ENCODE data around the gene ACADM. TPM values are rescaled to one million over a fixed set of nuclear protein-coding genes. Genes with fewer than 3 reads are reported as not detected.

Gene ACADM
- total and polyA plus RNA-seq, 2 of the 13 experiments (the other 11 are each of a cell fraction or from before 2014, with no cell fraction given) = 43.7 to 92.2 TPM

GRCh38 chr1:75724472-75725022, at the start of gene ACADM (continued):
- TF ChIP-seq, protein P1, sequence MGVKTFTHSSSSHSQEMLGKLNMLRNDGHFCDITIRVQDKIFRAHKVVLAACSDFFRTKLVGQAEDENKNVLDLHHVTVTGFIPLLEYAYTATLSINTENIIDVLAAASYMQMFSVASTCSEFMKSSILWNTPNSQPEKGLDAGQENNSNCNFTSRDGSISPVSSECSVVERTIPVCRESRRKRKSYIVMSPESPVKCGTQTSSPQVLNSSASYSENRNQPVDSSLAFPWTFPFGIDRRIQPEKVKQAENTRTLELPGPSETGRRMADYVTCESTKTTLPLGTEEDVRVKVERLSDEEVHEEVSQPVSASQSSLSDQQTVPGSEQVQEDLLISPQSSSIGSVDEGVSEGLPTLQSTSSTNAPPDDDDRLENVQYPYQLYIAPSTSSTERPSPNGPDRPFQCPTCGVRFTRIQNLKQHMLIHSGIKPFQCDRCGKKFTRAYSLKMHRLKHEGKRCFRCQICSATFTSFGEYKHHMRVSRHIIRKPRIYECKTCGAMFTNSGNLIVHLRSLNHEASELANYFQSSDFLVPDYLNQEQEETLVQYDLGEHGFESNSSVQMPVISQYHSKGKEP (CRISPR knock-in tag; IDR thresholded peaks at IDR 0.05) = no peak
- TF ChIP-seq ASH2L (IDR thresholded peaks at IDR 0.05; ENCODE audit: insufficient read length, low read depth, low read length) (peak; percentile 65), ZNF496 (CRISPR knock-in tag; IDR thresholded peaks at IDR 0.05; ENCODE audit: insufficient replicate concordance) (no peak), CBX5 (CRISPR knock-in tag; IDR thresholded peaks at IDR 0.05; ENCODE audit: borderline replicate concordance) (no peak), KLF13 (CRISPR knock-in tag; IDR thresholded peaks at IDR 0.05) (no peak), ZNF770 (CRISPR knock-in tag; IDR thresholded peaks at IDR 0.05) (no peak), MTERF4 (CRISPR knock-in tag; IDR thresholded peaks at IDR 0.05) (no peak), ZNF775 (CRISPR knock-in tag; IDR thresholded peaks at IDR 0.05; ENCODE audit: borderline replicate concordance) (no peak; the same call in 1 of the 2 replicates), CCAR2 (optimal IDR thresholded peaks at IDR 0.05; ENCODE audit: low read depth, low read length) (no peak), FOXJ3 (CRISPR knock-in tag; IDR thresholded peaks at IDR 0.05; ENCODE audit: borderline replicate concordance) (no peak), ZNF710 (CRISPR knock-in tag; IDR thresholded peaks at IDR 0.05; ENCODE audit: borderline replicate concordance) (no peak; the same call in 1 of the 2 replicates), SPEN (CRISPR knock-in tag; IDR thresholded peaks at IDR 0.05; ENCODE audit: low read depth) (peak; percentile 60), TEAD3 (CRISPR knock-in tag; optimal IDR thresholded peaks at IDR 0.05; ENCODE audit: borderline replicate concordance) (peak; percentile 59)
- TF ChIP-seq, protein P2, sequence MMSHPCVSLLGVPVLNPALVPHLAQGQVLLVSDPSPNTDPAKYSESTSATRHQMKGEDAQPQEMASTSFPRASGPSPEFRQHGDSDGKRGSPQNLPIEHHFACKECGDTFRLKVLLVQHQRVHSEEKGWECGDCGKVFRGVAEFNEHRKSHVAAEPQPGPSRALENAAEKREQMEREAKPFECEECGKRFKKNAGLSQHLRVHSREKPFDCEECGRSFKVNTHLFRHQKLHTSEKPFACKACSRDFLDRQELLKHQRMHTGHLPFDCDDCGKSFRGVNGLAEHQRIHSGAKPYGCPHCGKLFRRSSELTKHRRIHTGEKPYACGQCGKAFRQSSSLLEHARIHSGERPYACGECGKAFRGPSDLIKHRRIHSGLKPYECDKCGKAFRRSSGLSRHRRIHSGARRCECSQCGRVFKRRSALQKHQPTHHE (CRISPR knock-in tag; IDR thresholded peaks at IDR 0.05; ENCODE audit: borderline replicate concordance) = no peak
- TF ChIP-seq, protein P3, sequence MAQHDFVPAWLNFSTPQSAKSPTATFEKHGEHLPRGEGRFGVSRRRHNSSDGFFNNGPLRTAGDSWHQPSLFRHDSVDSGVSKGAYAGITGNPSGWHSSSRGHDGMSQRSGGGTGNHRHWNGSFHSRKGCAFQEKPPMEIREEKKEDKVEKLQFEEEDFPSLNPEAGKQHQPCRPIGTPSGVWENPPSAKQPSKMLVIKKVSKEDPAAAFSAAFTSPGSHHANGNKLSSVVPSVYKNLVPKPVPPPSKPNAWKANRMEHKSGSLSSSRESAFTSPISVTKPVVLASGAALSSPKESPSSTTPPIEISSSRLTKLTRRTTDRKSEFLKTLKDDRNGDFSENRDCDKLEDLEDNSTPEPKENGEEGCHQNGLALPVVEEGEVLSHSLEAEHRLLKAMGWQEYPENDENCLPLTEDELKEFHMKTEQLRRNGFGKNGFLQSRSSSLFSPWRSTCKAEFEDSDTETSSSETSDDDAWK (CRISPR knock-in tag; IDR thresholded peaks at IDR 0.05) = no peak
